HCT116 (cell line): ENCODE data around the gene ZEB2. TPM values are rescaled to one million over a fixed set of nuclear protein-coding genes. Genes with fewer than 3 reads are reported as not detected.

Experiments
- ATAC-seq: fragments of 200-7000 bp; cut with Tn5 transposase; 2 replicates; pipeline ENCODE4 v1.9.1; 2020; ENCODE audit warnings: mild to moderate bottlenecking, moderate library complexity
- BruUV-seq: library from RNA; stranded (reverse); fragments of 400-500 nt; replicated peaks from 2 replicates; lab custom pipeline; 2021; lab: Mats Ljungman, UMichigan
- CTCF ChIA-PET: fragments of 300-600 bp; sonication (Branson Sonifier 250); formaldehyde crosslinking; loops from one replicate; lab custom pipeline; 2021; ENCODE audit warnings: antibody characterized with exemption; lab: Charles Lee
- POLR2A ChIA-PET: fragments of 300-600, 350-600 bp; sonication (Branson Sonifier 250); formaldehyde crosslinking; loops from one replicate; lab custom pipeline; 2021; ENCODE audit warnings: antibody characterized with exemption; lab: Charles Lee
- RAD21 ChIA-PET, 2 experiments: fragments of 300-600 bp; sonication (Branson Sonifier 250); formaldehyde crosslinking; loops; one replicate each; lab custom pipeline; 2023; ENCODE audit warnings: low total read pairs in 2 of 2; ENCODE audit not compliant: uncharacterized antibody in 2 of 2, unreplicated experiment in 2 of 2, low non-redundant PET in 1 of 2; lab: Charles Lee
- DNase-seq: peaks from one replicate; pipeline ENCODE4 v3.0.0-alpha.2; 2010; ENCODE audit warnings: low read depth, low spot score
- H2AFZ ChIP-seq: fragments of 200-600 bp; shearing (Covaris generic), sonication (generic); 2 replicates; pipeline ENCODE4 v1.6.1; 2017; ENCODE audit warnings: low read depth, mixed run types, mixed read lengths, antibody characterized with exemption, low read length; ENCODE audit not compliant: poor library complexity, severe bottlenecking
- H3K27ac ChIP-seq: 2 replicates; pipeline ENCODE4 v1.5.1; 2012; ENCODE audit warnings: low read depth, low read length
- H3K27me3 ChIP-seq: fragments of 200-600 bp; sonication (generic); 2 replicates; pipeline ENCODE4 v1.6.1; 2016; ENCODE audit warnings: mixed run types, low read length, mixed read lengths; ENCODE audit not compliant: insufficient read depth
- H3K36me3 ChIP-seq, 2 experiments: fragments of 200-500 bp in 1 of 2; fragments of 200-600 bp in 1 of 2; sonication (Bioruptor generic) in 1 of 2; sonication (generic) in 1 of 2; 2 replicates each; pipeline versions ENCODE4 v1.5.1 to v1.6.1; 2014 to 2016; ENCODE audit warnings: low read length in 2 of 2, inconsistent platforms in 1 of 2, mixed read lengths in 1 of 2, mixed run types in 1 of 2; ENCODE audit not compliant: insufficient read depth in 2 of 2, control insufficient read depth in 1 of 2
- H3K4me1 ChIP-seq, 2 experiments: fragments of 200-600 bp in 1 of 2; sonication (generic) in 1 of 2; 2 replicates each; pipeline versions ENCODE4 v1.5.1 to v1.6.1; 2012 to 2017; ENCODE audit warnings: low read length in 2 of 2, inconsistent platforms in 1 of 2, mild to moderate bottlenecking in 1 of 2, mixed read lengths in 1 of 2, mixed run types in 1 of 2, moderate library complexity in 1 of 2; ENCODE audit not compliant: insufficient read depth in 2 of 2, control insufficient read depth in 1 of 2
- H3K4me2 ChIP-seq: fragments of 200-600 bp; sonication (generic); 2 replicates; pipeline ENCODE4 v1.6.1; 2017; ENCODE audit warnings: mixed run types, low read length, mixed read lengths
- H3K4me3 ChIP-seq, 2 experiments: fragments of 200-600 bp in 1 of 2; sonication (generic) in 1 of 2; replicated peaks in 1 of 2; 2 replicates each; pipeline ENCODE4 v1.5.1; 2011 to 2016; ENCODE audit warnings: low read length in 2 of 2, control low read depth in 1 of 2, low read depth in 1 of 2, mild to moderate bottlenecking in 1 of 2, mixed read lengths in 1 of 2, mixed run types in 1 of 2
- H3K79me2 ChIP-seq: fragments of 200-600 bp; sonication (generic); 2 replicates; pipeline ENCODE4 v1.6.1; 2017; ENCODE audit warnings: mild to moderate bottlenecking, mixed run types, low read length, moderate library complexity, mixed read lengths; ENCODE audit not compliant: insufficient read depth
- H3K9ac ChIP-seq: fragments of 200-600 bp; sonication (generic); 2 replicates; pipeline ENCODE4 v1.6.1; 2016; ENCODE audit warnings: low read length, mixed read lengths
- H3K9me2 ChIP-seq: fragments of 200-600 bp; sonication (generic), shearing (Covaris generic); 2 replicates; pipeline ENCODE4 v1.6.1; 2017; ENCODE audit warnings: mixed run types, mild to moderate bottlenecking, moderate library complexity; ENCODE audit not compliant: insufficient read depth
- H3K9me3 ChIP-seq, 2 experiments: fragments of 200-500 bp in 1 of 2; fragments of 200-600 bp in 1 of 2; sonication (Bioruptor generic) in 1 of 2; sonication (generic) in 1 of 2; 2 replicates each; pipeline ENCODE4 v1.6.1; 2014 to 2017; ENCODE audit warnings: low read length in 2 of 2, mixed read lengths in 2 of 2, inconsistent platforms in 1 of 2, low read depth in 1 of 2, mild to moderate bottlenecking in 1 of 2, mixed run types in 1 of 2, moderate library complexity in 1 of 2; ENCODE audit not compliant: control insufficient read depth in 1 of 2, insufficient read depth in 1 of 2
- H4K20me1 ChIP-seq: fragments of 200-600 bp; sonication (generic), shearing (Covaris generic); 2 replicates; pipeline ENCODE4 v1.6.1; 2017; ENCODE audit warnings: mixed run types, mild to moderate bottlenecking, moderate library complexity; ENCODE audit not compliant: insufficient read depth
- ATF3 ChIP-seq: IDR thresholded peaks from 2 replicates; pipeline ENCODE4 v1.6.1; 2012
- CBX3 ChIP-seq: IDR thresholded peaks from 2 replicates; pipeline ENCODE4 v1.6.1; 2012; ENCODE audit warnings: low read depth
- CTCF ChIP-seq, 3 experiments: fragments of 200-600 bp in 1 of 3; sonication (generic) in 1 of 3; IDR thresholded peaks in 2 of 3; conservative IDR thresholded peaks in 1 of 3; 2 replicates each; pipeline ENCODE4 v1.5.1; 2012 to 2017; ENCODE audit warnings: low read depth in 2 of 3, low read length in 2 of 3, antibody characterized with exemption in 1 of 3, borderline replicate concordance in 1 of 3, control low read depth in 1 of 3, mild to moderate bottlenecking in 1 of 3, mixed read lengths in 1 of 3, mixed run types in 1 of 3, moderate library complexity in 1 of 3; ENCODE audit not compliant: insufficient read depth in 1 of 3
- ELF1 ChIP-seq: IDR thresholded peaks from 2 replicates; pipeline ENCODE4 v1.6.1; 2012; ENCODE audit warnings: low read depth, borderline replicate concordance
- POLR2A ChIP-seq: IDR thresholded peaks from 2 replicates; pipeline ENCODE4 v1.7.0; 2011; ENCODE audit warnings: borderline replicate concordance; ENCODE audit not compliant: insufficient read depth, insufficient read length; ENCODE audit errors: extremely low read depth
- REST ChIP-seq: IDR thresholded peaks from 2 replicates; pipeline ENCODE4 v1.6.1; 2012; ENCODE audit warnings: low read depth
- SP1 ChIP-seq: IDR thresholded peaks from 2 replicates; pipeline ENCODE4 v1.6.1; 2012; ENCODE audit warnings: low read depth
- SRF ChIP-seq: IDR thresholded peaks from 2 replicates; pipeline ENCODE4 v1.6.1; 2012; ENCODE audit warnings: low read depth
- intact Hi-C: fragments of 100-400 bp; cut with micrococcal nuclease; formaldehyde crosslinking; loops from 2 replicates; pipeline ENCODE4 v1.10.0; 2022
- total RNA-seq: library from RNA; stranded (reverse); gene quantifications from one replicate; pipeline ENCODE4 v1.2.1, GENCODE V29; 2021; ENCODE audit not compliant: unreplicated experiment

The ZEB2 gene
- total RNA-seq, 1 experiment from 2014 or later = 0.81 TPM

- TF ChIP-seq ELF1 (no peak), CBX3 (no peak), CTCF (IDR thresholded peaks at IDR 0.05 in 2 of 3, conservative IDR thresholded peaks at IDR 0.05 in 1 of 3; ENCODE audit: borderline replicate concordance in 1 of 3, insufficient read depth in 1 of 3, low read depth in 2 of 3, low read length in 2 of 3) (no peak)
These were observed 63.9 kb downstream of the ZEB2 start (continued) for GRCh38 chr2:144455987-144456386.

- H3K9me2 ChIP-seq = no peaks in the 10 kb centered on the region
- H3K4me3 ChIP-seq = no peak overlapping the region
- no peaks in the 10 kb centered on the region for H4K20me1 ChIP-seq
- ATAC-seq (no peak), DNase-seq (no peak)
- no peaks in the 10 kb centered on the region for H3K9me3 ChIP-seq
- BruUV-seq = no TSS peak
- no peak overlapping the region for H3K9ac ChIP-seq
- H3K27me3 ChIP-seq = no peaks in the 10 kb centered on the region
- CTCF ChIA-PET = no interaction called here
- no peaks in the 10 kb centered on the region for H3K4me1 ChIP-seq
- TF ChIP-seq REST (no peak), ATF3 (no peak), POLR2A (no peak), SRF (no peak), SP1 (no peak), CBX3 (no peak), ELF1 (no peak)
- TF ChIP-seq, all 23 proteins: peak for 0
- no peak overlapping the region for H2AFZ ChIP-seq
- no peaks in the 10 kb centered on the region for H3K79me2 ChIP-seq
- no peak overlapping the region for H3K4me2 ChIP-seq
- ChIA-PET POLR2A (interaction anchor here (1.4 kb wide), 1 partner anchor 10 kb away, joined by 4 read pairs; no protein-coding TSS in a partner anchor), RAD21 (no interaction called here)
- intact Hi-C loops = no loop called here
- H3K36me3 ChIP-seq = no peaks in the 10 kb centered on the region
- no peak overlapping the region for H3K27ac ChIP-seq
These were observed 65.2 kb downstream of the ZEB2 start for GRCh38 chr2:144454466-144455287.
